NCI-H2196 treated with DMSO at 0.1 percent for 48 hours (cell line): ENCODE measurements around the gene EIF4B.
"Not testable (repeated sequence)": the region's sequence is repeated elsewhere in the genome, so short reads cannot be mapped to it uniquely, and the experiment has no call there.

Experiments used
- DNase-seq: peaks from one replicate; lab custom pipeline; 2025; ENCODE audit not compliant: unreplicated experiment; lab: John Stamatoyannopoulos, UW

The EIF4B gene

DNA sequence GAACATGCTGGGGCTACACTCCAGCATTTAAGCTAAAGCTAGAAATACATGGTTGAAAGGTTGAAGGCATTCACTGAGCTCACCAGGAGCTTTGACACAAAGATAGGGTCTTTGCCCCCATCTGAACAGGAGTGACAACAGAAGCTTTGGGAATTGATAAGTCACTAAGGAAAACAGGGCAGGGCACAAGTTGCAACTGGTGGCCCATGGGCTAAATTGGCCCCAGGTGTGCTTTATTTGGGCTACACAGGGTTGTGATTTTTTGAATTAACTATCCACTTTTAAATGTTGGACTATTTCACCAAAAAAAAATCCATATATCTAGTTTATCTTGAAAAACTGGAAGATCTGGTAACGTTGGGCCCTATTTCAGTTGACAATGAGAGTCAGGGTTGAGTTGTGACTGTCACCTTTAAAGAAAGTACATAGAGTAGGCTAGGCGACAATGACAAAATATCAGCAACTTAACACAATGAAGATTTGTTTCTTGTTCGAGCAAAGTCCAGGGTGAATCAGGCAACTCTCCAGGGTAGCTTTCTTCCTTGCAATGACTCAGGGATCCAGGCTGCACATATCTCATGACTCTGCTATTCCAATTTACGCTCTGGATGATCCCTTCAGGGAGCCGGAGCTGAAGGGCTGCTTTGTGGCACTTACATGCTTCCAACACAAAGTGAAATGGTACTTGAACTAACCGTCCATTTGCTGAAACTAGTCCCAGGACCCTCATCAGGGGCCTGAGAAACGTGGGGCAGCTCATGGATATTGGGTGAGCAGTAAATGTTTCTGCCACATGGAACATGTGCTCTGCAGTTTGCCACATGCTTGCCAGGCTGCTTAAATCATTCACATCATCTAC, 13.3 kb upstream of the EIF4B start:
- DNase-seq = no peak

DNA sequence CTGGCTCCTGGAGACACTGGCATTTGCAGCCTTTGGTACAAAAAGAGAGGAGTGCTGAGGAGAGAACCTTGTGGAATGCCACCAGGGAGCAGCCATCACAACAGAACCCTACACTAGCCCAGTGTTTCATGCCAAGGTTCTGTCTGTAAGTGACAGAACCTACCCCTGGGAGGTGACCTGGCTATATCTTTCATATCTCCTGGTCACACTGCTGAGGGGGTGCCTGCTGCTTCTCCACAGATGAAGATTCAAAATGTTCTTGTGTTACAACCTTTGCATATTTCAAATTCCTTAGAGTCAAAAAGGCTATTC, 12.7 kb upstream of the EIF4B start:
- no peak for DNase-seq

DNA sequence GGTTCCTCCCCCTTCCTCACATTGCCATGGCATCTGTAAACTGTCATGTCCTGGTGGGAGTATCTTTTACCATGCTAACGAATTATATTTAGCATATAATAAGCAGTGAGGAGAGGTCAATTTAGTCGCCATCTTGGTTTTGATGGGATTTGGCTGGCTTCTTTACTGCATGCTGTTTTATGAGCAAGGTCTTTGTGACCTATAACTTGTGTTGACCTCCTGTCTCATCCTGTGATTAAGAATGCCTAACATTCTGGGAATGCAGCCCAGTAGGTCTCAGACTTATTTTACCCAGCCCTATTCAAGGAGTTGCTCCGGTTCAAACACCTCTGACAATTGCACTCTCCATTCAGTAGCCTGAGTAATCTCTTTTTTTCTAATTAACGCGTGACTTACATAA, 2.1 kb upstream of the EIF4B start:
- no peak for DNase-seq

DNA sequence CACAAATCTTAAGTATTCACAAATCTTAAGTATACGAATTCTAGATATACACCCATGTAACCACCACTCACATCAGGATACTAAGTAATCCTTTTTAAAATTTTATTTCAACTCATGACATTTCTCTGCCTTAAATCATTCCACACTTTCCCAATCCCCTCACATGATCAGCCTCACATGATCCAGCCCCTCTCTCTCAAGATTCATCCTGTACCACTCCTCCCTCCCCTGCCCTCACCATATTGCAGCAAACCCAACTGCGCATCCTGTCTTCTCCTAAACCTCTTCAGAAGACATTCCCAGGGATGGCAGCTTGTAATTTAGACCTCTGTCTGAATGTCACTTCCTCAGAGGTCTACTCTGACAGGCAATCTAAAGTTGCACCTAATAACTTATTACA, 1.7 kb upstream of the EIF4B start:
- no peak for DNase-seq

DNA sequence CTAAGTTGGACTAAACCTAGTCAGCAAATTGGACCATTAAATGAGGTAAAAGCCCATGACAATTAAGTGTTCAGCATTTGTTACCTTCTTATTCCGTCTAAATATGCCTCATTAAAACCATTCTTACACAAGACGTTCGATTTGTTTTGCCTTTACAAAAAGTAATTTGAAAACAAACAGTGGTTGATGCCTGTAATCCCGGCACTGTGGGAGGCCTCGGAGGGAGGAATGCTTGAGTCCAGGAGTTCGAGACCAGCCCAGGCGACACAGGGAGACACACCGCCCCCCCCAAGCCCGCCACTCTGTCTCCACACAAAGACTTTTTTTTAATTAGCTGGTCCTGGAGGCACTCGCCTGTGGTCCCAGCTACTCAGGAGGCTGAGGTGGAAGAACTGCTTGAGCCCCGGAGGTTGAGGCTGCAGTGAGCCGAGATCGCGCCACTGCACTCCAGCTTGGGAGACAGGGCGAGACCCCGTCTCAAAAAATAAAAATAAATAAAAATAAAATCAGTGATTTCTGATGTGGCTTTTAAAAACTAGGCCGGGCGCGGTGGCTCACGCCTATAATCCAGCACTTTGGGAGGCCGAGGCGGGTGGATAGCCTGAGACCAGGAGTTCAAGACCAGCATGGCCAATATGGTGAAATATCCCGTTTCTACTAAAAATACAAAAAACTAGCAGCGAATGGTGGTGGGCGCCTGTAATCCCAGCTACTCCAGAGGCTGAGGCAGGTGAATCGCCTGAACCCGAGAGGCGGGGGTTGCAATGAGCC, 856 bp upstream of the EIF4B start:
- DNase-seq = no peak

DNA sequence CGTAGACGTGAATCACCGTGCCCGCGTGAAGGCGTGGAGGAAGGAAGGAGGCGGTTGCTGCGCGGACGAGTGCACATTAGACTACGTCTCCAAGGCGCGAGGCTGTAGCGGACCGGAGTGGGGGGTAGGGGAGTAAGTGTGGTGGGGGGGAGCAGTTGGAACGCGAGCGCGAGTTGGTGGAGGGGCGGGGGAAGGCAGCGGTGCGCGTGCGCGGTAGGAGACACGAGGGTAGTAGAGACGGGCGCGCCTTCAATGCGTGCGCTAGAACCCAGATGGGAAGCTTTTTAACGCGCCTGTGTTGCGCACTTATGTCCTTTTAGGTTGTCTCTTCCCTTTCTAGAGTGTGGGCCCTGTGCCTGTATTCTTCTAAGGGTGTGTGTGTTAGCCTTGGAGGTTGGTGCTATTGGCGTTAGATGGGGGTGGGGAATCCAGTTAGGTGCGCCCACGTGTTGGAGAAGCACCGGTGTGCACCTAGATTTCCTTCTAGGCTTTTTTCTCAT, 604 bp downstream of the EIF4B start:
- peak; percentile 57 for DNase-seq

DNA sequence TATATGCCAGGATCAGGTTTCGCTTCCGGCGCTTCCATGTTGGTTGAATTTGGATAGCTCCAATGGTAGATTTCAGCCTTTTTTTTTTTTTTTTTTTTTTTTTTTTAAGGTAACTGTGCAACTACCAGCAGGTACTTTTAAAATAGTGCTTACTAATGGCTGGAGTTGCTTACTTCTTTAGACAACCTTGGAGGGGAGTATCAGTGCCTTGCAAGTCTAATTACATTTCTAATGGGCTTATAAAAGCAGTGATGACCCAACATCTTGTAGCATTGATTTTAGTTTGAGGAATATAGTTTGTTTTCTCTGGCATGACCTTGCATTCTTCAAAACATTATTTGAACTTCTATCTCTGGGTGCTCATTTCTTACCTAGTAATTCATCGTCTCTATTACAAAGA, 1.1 kb downstream of the EIF4B start:
- DNase-seq = no peak

DNA sequence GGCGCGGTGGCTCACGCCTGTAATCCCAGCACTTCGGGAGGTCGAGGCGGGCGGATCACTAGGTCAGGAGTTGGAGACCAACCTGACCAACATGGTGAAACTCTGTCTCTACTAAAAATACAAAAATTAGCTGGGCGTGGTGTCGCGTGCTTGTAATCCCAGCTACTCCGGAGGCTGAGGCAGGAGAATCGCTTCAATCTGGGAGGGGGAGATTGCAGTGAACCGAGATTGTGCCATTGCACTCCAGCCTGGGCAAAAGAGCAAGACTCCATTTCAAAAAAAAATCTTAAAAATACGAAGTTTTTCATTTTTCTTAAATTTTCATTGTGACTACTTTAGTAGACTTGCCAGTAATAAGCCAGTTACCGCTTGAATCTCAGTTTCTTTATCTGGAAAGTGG, 2.5 kb downstream of the EIF4B start:
- DNase-seq = not testable (repeated sequence)

DNA sequence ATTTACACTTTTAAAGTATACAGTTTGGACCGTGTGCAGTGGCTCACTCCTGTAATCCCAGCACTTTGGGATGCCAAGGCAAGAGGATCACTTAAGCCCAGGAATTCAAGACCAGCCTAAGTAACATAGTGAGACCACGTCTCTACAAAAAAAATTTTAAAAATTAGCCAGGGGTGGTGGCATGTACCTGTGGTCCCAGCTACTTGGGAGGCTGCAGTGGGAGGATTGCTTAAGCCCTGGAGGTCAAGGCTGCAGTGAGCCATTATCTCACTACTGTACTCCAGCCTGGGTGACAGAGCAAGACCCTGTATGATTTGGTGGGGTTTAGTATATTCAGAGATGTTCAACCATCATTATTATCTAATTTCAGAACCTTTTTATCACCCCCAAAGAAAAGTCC, 4.7 kb downstream of the EIF4B start:
- no peak for DNase-seq

DNA sequence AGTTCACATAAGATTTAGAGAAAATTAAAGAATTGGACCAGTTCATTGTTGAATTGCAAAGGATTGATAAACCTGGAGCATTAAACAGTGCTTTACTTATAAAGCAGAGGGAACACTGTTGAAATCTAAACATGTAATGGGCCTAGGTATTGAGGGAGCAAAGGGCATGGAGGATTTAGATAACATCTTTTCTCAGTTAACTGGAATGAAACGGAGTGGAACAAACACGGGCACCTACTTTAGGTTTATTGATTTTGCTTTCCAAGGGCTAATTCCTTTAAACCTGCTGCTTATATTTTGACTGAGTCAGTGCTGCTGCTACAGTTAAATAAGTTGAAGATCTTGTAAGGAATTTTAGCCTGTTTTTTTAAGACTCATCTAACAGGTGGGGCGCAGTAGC, 5.6 kb downstream of the EIF4B start:
- no peak for DNase-seq

DNA sequence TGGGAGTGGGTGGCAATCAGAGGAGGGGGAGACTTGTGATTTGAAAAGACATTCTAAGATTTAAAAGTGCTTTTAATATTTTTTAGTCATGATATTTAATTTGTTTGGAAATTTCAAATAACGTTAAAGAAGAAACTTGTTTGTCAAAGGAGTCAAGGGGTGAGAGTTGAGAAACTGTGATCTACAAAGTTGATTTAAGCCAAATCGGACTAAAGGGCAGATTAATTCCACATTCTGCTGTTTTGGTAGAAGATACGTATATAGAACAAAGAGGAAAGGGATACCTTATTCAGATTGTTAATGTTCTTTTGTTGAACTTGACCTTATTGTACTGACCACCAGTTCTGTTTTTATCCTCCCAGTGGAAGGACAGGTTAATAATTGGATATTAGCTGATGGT, 6.7 kb downstream of the EIF4B start:
- no peak for DNase-seq

DNA sequence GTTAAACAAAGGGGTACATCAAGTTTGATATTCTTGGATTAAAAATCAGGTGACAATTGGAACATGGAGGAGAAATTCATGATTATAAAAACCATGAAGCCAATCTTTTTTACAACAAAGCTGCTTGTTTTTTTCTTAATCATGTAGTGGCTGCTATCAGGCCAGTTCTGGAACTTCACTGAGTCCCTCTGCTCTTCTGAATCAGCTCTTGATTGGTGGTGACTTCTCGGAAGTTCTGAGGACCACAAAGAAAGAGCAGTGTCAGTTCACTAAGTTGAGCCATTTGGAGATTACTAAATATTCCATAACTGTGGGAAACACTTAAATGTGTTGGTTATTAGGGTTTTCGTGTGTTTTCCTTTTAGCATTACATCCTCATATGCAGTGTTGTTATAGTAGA, 8.5 kb downstream of the EIF4B start:
- DNase-seq = no peak

DNA sequence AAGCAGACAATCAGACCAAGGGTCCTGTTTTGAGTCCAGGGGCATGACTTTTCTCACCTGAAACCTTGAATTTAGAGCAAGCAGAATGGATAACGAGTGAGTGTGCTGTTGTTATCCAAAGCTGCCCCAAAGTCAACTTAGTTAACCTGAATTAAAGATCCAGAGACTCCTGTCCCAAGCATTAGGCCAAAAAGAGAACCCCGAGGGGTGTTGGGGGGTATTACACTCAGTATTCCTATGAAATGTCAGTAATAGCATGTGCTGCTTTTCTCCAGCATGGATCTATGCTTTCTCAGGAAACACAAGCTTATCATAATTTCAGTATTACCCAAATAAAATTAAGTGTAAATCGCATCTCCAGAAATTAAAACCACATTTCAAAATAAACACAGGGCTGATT, 19.0 kb downstream of the EIF4B start:
- DNase-seq = no peak

DNA sequence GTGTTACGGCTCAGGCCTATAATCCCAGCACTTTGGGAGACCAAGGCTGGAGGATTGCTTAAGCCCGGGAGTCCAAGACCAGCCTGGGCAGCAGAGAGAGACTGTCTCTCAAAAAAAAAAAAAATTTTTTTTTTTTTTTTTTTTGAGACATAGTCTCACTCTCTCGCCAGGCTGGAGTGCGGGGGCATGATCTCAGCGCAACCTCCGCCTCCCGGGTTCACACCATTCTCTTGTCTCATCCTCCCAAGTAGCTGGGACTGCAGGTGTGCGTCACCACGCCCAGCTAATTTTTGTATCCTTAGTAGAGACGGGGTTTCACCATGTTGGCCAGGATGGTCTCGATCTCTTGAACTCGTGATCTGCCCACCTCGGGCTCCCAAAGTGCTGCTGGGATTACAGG, 20.8 kb downstream of the EIF4B start:
- DNase-seq = not testable (repeated sequence)

DNA sequence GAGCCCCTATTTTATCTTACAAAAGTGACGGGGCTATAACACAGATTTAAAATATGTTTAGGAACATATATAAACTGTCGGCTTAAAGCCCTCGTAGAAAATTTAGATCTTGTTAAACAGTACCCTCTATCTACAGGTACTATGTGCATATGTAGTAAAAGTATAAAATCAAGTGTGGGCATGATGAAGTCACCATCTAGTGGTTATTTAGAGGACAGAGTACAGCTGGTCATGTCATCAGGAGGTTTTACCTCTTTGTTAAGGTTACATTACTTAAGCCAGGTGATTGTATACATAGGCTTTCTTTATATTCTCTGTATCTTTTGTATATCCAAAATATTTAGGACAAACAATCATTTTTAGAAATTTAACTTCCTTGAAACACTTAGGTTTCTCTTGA, 25.4 kb downstream of the EIF4B start:
- DNase-seq = no peak

DNA sequence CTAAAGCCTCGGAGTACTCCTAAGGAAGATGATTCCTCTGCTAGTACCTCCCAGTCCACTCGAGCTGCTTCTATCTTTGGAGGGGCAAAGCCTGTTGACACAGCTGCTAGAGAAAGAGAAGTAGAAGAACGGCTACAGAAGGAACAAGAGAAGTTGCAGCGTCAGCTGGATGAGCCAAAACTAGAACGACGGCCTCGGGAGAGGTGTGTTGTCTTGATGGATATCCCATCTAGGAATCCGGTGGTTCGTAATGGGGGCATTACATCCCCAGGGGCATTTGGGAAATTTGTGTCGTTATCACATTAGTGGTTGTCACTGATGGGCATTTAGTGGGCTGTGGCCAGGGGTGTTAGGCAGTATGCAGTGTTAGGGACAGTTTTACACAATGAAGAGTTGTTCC, 27.6 kb downstream of the EIF4B start:
- not testable (repeated sequence) for DNase-seq

DNA sequence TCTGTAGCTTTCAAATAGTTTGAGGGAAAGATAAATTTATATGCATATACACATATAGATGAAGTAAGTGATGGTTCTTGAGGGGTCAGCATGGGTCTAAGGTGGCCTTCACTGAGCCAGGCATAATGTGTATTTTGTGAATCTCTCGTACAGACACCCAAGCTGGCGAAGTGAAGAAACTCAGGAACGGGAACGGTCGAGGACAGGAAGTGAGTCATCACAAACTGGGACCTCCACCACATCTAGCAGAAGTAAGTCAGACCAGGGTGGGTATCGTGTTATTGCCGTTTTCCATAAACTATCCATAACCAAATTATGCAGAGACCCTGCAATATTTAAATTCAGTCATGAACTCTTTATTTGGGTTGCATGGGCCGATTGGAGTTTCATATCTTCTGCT, 28.2 kb downstream of the EIF4B start:
- no peak for DNase-seq

DNA sequence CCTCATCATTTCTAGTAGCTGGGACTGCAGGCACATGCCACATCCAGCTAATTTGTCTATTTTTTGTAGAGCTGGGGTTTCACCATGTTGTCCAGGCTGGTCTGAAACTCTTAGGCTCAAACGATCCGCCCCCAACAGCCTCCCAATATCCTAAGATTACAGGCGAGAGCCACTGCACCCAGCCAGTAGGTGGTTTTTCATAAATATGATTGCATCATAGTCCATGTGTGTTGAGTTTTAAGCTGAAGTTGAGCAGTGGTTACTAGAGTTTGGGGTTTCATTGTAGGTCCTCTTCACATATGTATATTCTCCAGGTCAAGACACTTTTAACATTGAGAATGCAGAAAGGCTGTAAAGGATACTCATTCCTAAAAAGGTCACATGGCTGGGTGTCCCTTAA, 30.5 kb downstream of the EIF4B start:
- no peak for DNase-seq

DNA sequence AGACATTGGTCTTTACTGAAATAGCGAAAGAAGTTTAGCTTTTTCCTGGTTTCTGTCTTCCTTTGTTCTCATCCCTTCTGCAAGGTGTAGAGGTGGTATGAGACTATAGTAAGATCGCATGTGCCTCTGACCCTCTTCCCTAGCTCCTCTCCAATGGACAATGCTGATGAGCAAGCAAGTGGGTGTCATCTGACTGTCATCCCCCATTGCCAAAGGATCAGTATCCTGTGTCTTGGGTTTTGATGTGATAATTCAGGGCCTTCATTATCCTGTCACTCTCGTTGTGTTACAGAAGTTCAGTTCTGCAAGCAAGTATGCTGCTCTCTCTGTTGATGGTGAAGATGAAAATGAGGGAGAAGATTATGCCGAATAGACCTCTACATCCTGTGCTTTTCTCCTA, 33.6 kb downstream of the EIF4B start:
- no peak for DNase-seq

DNA sequence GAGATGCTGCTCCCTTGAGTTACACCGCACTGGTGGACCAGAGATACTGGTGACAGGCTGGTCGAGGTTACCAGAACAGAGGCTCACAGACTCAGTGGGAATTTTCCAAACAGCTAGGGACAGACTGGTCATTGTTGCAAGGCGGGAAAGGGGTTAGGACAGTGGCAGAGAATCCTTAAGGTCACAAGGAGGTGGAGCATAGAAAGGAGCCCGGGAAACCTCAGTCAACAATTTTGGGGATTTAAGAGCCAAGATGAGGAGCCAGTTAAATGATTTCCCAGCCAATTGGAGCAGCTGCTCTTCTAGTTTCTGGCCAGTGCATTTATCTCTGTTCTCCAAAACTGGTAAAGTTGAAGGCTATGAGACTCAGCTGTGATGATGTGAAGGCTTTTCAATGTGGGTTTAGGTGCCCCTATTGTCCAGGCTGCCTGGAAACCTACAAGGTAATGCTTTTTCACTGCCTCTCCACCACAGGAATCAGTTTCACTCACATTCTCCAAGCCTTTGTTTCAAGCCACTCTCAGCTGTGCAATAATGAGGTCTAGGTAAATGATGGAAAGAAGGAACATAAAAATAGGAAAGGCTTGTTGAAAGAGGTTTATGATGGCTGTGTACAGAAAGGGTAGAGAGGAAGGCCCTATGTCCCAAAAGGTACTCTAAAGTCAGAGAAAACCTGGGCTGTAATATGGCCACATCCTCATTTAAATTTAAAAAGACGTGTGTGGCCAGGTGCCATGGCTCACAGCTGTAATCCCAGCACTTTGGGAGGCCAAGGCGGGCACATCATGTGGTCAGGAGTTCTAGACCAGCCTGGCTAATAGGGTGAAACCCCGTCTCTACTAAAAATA, 36.6 kb downstream of the EIF4B start:
- no peak for DNase-seq

DNA sequence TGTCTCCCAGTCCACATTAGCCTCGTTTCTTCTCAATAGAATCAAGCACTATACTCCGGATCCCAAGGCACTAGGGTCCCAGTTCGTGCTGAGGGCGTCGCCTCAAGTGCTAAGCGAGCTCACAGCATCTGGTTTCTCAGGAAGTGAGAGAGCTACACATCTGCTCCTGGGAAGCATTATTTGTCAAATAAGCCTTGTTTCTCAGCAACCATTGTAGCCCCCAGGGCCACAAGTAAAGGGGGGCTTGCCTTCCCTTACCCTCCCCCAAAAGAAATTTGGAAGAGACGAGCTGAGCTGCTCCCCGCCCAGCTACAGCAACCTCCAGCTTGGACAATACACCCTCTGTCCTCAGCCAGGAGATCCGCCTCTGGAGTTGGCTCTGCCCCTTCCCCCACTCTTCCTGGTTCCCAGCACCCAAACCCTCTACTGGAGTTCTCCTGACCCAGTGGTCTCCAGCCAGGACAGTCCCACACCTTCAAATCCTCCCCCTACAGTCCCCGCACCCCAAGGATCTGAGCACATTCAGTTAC, 37.9 kb downstream of the EIF4B start:
- DNase-seq = no peak
